ENCODE measurements around the gene CHADL.

Gene CHADL

DNA sequence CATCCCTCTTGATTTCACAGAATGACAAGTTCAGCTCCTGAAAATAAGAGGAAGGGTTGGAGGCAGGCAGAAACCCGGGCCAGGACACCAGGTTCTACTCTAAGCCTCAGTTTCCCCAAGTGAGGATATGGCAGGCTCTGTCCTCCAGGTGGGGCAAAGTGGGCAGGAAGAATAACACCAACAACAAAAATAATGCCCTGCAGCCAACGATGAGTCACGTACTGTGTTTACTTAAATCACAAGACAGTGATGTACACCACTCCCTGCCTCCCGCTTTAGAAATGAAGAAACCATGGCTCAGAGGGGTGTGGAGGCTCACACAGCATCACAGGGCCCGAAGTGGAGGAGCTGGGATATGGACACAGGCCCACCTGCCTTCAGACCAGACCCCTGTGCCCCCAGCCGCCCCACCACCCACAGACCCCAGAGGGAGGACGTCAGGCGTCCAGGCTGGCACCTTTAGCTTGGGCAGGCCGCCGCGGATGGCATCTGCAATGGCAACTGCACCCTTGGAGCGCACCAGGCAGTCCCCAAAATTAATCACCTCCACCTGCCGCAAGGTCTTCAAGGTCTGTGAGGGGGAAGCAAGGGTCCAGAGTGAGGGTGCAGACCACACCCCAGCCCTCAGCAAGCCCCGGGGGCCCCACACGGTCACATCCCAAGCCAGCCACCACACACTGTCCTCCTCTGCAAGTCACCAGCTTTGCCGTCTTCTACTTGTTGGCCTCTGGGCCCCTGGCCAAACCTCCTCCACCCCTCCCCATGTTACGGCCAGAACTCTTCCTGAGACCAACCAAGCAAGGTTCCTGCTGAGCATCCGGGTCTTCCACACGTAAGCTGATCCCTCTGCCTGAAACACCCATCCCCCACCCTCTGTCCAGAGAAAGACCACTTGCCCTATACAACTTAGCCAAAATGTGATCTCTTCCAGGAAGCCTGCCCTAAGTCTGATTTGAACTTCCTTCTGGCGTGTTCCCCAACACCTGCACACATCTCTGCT, 15.8 kb upstream of the CHADL start:
- in situ Hi-C loops (cut with HindIII; ENCODE audit: low sequenced_read_pairs): no loop called here

DNA sequence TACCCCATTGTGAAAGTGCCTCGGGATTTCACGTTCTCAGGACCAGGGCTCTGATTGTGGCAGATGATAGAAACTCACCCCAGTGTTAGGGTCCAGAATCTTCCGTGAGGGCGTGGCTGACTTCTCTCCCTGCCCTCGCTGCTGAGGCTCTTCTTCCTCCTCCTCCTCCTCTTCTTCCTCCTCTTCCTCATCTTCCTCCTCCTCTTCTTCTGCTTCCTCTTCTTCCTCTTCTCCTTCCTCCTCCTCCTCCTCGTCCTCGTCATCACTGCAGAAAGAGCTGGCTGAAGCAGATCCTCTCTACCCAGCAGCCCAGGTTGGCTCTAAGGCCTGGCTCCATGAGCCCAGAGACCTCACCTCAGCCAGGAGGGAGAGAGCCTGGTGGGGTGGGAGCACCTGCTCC, 13.5 kb upstream of the CHADL start:
- in situ Hi-C loops (cut with HindIII; ENCODE audit: low sequenced_read_pairs): no loop called here

DNA sequence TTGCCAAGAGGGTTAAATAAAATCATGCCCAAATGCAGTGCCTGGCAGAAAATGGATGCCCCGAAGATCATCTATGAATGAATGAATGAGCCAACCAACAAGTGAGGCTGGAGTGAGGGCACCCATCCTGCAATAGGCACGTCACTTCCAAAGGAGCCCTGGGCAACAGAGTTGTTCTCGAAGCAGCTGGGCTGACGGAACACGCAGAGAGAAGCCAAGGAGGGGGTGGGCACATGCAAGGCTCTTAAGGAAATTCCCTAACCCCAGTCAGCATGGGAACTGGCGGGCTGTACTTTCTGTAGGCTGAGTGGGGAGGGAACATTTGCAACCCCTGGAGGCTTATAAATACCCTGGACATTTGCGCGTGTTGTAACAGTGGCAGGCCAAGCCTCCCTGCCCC, 11.6 kb upstream of the CHADL start:
- in situ Hi-C loops (cut with HindIII; ENCODE audit: low sequenced_read_pairs): no loop called here

DNA sequence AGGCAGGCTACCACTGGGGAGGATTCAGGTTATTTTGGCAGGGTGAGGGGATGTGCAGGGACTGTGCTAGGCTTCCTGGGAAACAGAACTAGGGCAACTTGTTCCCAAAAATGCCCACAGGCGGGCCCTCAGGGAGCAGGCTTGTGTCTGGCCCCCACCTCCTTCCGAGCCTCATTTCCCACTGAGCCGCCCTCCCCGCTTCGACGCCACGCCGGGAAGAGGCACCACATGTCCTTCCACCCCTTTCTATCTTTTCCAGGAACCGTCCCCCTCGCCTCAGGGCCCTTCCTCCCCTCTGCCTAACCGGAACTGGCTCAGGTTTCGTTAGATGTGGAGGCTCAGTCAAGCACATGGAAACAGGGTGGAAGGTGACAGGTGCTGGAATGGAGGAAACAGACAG, 9.4 kb upstream of the CHADL start:
- in situ Hi-C loops (cut with HindIII; ENCODE audit: low sequenced_read_pairs): no loop called here

DNA sequence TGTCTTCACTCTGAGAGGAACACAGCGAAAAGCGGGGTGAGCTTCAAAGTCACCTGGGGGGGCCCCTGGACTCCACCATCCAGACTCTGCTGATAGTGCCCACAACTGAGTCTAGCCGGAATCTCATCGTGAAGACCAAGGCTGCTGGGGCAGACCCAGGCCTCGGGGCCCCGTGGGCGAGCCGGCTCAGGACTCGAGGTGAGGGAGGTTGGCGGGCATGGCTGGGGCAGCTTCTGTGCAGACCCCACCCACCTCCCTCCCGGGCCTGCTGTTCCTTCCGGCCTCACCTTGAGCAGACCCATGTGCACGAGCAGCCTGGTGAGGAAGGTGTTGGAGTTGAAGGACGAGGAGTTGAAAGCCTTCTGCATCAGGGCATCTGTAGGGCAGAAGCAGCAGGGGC, 8.7 kb upstream of the CHADL start:
- in situ Hi-C loops (cut with HindIII; ENCODE audit: low sequenced_read_pairs): no loop called here

DNA sequence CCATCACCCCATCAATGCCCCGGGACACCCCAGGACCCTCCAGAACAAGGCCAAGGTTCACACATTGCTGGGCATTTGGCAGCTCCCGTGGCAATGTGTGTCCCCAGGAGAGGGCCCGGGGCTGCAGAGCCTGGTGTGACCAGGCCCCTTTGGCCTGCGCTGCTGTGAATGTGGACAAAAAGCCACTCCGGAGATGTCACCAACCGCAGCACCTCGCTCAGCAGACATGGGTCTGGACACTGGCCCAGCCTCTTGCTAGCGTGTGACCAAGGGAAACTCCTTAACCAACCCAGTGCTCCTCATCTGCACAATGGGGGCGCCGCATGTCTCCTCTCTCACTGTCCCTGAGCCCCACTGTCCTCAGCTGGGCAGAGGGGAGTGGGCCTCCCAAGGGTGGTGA, 8.0 kb upstream of the CHADL start:
- in situ Hi-C loops (cut with HindIII; ENCODE audit: low sequenced_read_pairs): no loop called here

DNA sequence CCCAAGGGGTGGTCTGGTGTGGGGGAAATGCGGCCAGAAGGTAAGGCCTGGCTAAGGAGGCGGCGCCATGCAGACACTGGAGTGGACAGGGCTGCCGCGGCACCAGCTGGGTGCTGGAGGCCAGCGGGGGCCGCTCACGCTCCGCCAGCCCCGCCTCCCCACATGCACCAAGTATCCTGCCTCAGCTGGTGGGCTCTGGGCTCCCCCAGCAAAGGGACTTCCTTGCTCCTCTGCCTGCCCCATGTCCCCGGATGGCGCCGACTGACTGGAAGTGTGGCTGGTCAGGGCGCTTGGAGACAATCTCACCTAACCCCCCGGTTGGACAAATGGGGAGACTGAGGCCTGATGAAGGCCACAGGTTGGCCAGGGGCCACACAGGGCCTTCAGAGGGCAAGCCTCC, 7.6 kb upstream of the CHADL start:
- in situ Hi-C loops (cut with HindIII; ENCODE audit: low sequenced_read_pairs): no loop called here

DNA sequence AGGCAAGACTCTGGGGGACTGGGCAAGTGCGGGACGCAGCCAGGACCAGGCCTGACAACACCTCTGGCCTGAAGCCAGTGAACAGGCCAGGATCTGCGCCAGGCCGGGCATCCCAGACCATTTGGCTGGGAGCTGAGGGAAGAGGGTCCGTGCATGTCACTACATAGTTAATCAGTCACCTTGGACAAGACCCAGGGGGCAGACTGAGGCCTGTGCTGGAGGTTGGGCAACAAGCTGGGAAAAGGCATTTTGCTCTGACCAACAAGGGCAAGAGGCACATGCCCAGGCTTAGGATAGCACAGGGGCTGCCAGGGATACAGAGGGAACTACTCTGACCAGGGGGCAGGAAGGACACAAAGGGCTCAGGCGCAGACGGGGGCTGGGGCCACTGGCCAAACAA, 7.0 kb upstream of the CHADL start:
- in situ Hi-C loops (cut with HindIII; ENCODE audit: low sequenced_read_pairs): no loop called here

DNA sequence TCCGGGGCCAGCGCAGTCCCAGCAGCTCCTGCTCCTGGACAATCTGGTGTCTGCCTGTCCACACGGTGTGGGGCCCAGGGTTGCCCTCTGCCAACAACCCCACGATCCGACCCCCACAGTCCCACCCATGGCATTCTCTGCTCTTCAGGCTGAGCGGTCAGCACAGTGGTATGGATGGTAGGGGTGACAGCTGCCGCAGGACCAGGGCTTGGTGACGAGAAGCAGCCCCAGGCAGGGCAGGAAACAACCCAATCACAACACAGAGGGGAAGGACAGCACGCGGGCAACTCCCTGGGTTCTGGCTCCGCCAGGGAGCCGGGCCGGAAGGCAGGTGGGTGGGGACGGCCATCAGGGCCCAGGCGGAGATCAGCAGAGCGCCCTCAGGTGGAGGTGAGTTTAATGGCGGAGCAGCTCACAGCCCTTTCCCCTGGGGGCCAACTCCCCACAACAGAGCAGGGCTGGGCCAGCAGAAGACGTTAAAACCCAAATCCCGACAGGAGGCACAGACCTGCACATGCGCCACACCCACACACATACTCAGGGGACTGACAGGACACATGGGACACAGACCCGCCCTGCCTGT, 5.3 kb upstream of the CHADL start:
- in situ Hi-C loops (cut with HindIII; ENCODE audit: low sequenced_read_pairs): no loop called here

DNA sequence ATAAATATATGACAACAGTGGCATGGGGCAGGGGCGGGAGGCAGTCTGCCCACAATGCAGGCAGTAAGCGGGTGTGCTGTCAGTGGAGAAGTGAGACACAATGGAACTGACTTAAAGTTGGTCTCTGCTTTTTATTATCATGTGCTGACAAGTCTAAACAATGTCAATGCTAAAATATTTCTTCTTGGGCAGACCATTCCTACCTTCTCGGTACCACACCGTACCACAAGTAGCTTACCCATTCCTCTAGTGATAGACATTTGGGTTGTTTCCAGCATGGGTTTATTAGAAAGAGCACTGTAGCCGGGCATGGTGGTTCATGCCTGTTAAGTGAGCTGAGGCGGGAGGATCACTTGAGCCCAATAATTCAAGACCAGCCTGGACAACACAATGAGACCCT, 2.6 kb upstream of the CHADL start:
- in situ Hi-C loops (cut with HindIII; ENCODE audit: low sequenced_read_pairs): no loop called here

DNA sequence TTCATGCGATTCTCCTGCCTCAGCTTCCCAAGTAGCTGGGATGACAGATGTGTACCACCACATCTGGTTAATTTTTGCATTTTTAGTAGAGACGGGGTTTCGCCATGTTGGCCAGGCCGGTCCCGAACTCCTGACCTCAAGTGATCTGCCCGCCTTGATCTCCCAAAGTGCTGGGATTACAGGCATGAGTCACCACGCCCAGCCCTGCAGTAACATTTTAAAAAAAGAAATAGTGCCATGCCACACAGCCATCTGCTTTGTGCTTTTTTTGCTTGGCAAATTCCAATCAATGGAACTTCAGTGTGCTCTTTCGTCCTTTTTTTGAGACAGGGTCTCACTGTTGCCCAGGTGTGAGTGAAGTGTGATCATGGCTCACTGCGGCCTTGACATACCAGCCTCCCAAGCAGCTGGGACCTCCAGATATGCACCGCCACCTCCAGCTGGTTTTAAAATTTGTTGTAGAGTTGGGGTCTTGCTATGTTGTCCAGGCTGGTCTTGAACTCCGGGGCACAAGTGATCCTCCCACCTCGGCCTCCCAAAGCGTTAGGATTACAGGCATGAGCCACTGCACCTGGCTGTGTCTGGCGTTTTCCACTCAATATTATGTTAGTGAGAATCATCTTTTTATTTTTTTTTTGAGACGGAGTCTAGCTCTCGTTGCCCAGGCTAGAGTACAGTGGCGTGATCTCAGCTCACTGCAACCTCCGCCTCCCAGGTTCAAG, 1.8 kb upstream of the CHADL start:
- in situ Hi-C loops (cut with HindIII; ENCODE audit: low sequenced_read_pairs): no loop called here

DNA sequence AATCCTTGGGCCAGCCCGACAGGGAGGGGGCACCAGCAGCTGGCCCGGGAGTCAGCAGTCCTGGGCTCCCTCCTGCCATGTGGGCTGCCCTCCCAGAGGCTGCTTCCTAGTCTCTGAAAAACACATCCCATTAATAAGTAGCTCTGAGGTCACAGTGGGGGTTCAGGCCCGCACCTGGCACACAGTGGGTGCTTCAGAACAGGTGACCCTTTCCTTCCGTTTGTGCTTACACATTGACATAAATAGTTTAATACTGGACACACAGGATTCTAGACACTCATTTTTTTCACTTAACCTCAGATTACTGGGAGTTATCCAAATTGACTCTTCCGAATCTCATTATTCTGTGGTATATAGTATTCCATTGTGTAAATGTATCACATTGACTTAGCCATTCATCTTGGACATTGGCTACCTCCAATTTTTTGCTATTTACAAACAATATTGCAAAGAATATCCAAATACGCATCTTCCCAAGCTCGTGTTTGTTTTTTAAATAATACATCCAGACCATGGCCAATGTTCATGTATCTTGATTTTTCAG, 474 bp upstream of the CHADL start:
- in situ Hi-C loops (cut with HindIII; ENCODE audit: low sequenced_read_pairs): no loop called here

DNA sequence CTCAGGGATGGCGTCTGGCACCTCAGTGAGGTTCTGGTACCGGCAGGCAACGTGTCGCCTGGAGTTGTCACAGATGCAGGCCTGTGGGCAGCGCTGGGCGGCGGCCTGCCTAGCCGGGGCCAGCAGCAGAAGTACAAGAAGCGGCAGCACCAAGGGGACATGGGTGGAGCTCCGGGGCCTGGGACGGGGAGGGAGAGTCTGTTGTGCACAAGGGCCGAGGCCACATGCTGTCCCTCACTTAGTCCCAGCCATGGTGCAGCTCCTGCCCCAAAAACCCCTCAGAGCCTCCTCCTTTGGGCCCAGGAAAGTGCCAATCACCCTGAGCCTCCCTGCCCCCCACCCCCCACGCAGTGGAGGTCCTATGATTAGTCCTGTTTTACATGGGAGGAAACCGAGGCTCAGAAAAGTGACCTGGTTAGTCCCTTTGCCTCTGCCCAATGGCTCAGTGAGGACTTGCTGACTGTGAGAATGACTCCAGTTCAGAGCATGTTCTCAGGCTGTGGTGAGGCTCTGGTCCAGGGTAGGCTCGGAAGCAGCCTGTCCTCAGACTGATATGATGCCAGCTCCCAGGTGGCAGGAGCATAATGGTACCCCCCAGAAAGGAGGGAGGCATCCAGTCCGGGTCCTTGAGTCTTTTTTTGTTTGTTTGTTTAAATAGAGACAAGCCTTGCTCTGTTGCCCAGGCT, 1.1 kb downstream of the CHADL start:
- in situ Hi-C loops (cut with HindIII; ENCODE audit: low sequenced_read_pairs): no loop called here

DNA sequence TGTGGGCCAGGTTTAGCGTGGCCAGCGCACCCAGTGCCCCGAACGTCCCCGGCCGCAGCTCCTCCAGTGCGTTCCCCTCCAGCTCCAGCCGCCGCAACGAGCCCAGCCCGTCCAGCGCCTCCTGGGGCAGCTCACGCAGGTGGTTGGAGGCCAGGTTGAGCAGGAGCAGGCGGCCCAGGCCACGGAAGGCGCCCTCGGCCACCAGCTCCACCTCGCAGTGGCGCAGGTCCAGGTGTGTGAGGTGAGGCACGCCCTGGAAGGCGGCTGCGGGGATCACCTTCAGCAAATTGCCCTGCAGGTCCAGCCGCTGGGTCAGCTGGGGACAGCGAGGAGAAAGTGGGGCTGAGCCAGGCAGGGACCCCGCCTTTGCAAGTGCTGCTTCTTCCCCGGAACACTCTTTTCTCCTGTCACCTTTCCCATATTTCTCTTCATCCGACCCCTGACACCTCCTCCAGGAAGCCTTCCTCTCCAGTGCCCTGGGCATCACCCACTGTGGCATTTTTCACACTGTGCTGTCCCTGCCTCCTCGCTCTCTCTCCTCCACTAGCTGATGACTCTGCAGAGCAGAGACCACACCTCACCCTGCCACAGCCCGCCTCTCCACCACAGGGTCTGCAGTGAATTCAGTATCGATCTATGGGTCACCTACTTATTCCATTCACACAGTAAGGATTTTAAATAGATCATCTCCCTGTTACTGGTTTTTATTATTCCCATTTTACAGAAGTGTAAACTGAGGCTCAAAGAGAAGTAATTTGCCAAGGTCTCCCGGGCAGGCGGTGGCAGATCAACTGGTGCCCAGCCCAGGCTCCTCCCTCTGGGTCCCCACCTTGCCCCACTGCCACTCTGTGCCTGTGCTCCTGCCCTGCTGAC, 1.9 kb downstream of the CHADL start:
- in situ Hi-C loops (cut with HindIII; ENCODE audit: low sequenced_read_pairs): no loop called here

DNA sequence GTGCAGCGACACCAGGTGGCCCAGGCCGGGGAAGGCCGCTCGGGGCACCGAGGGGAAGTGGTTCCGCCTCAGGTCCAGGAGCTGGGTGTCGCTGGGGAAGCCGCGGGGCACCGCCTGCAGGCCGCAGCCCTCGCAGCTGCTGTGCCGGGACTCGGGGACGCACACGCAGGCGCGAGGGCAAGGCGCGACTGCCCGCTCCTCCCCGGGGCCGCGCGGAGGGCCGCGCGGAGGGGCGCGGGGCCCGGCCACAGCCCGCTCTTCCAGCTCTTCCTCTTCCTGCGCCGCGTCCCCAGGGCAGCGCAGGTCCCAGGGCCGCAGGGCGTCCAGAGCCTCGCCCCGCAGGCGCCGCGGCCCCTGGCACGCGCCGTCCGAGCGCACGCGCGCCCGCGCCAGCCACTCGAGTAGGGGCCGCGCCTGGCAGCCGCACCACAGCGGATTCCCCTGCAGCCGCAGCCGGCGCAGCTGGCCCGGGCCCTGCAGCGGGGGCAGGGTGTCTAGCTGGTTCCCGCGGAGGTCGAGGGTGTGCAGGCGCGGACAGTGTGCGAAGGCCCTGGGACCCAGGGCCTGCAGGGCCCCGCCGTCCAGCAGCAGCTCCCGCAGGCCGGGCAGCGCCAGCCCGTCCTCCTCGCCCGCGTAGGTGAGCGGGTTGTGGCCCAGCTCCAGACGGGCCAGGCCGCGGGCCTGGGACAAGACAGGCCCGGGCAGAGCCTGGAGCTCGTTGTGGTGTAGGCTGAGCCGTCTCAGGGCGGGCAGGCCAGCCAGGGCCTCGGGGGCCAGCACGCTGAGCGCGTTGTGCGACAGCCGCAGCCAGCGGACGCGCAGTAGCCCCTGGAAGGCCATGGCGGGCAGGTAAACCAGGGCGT, 2.8 kb downstream of the CHADL start:
- in situ Hi-C loops (cut with HindIII; ENCODE audit: low sequenced_read_pairs): no loop called here

DNA sequence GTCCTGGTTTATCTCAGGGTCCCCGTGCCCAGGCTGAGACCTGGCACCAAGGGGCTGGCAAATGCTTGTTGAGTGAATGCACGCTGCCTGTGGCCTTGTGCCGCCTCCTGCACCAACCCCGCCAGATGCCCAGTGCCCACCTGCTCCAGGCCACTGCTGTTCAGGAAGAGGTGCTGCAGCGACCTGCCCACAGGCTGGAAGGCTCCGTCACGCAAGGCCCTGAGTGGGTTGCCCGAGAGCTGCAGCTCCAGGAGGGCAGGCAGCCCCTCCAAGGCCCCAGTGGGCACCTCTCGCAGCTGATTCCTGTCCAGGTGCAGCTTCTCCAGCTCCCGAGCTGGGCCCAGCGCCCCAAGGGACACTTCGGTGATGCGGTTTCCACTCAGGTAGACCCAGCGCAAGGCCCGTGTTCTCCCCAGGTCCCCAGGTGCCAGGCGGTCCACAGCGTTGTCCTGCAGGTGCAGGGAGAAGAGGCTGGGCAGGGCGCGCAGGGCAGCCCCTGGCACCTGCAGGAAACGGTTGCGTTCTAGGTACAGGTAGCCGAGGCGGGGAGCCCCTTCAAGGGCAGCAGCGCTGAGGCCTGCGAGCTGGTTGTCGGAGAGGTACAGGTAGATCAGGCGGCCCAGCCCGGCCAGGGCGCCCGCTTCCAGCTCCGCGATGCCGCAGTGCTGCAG, 3.6 kb downstream of the CHADL start:
- in situ Hi-C loops (cut with HindIII; ENCODE audit: low sequenced_read_pairs): no loop called here

DNA sequence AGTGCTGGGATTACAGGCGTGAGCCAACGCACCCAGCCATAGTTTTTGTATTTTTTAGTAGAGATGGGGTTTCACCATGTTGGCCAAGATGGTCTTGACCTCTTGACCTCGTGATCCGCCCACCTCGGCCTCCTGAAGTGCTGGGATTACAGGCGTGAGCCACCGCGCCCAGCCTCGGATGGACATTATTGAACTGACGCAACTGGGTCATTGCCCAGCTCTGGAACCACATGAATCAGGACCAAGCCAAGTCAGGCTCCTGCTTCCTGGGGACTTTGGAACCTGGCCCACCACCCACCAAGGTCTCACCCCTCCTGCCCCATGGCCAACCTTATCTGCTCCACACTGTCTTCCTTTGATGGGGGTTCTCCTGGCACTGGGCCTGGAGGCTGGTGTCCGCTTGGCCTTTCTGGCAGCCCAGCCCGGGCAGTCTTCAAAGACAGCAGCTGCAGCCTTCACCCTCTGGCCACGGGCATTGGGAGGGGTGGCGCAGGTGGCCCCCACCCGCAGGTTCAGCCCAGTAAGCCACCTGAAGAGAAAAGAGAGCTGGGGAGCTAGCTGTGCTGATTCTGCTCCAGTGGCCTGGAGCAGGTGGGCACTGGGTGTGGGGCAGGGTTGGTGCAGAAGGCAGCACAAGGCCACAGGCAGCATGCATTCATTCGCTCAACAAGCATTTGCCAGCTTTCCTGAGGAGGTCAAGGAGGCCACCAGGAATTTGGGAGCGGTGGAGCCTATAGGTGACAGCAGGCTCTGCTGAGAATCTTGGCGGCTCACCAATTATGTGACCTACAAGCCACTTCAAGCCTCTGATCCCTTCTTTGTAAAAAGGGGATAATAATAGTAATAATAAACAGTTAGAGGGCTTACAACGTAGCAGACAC, 5.7 kb downstream of the CHADL start:
- in situ Hi-C loops (cut with HindIII; ENCODE audit: low sequenced_read_pairs): no loop called here

DNA sequence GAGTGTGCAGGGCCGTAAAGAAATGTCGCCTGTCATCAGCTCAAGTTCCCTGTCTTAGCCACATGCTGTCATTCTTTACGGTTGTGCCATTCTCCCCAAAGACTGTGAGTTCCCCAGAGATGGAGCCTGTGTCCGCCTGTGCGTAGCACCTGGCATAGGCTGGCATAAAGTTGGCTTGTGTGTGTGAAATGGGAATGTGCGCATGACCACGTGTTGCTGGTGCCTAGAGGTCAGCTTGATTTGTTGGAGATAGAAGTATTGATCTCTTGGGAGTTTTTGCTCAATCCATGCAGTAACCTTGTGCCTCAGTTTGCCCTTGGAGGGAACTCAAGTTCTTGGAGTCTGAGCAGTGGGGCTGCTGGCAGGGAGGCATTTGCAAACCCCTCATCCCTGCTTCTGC, 9.4 kb downstream of the CHADL start:
- in situ Hi-C loops (cut with HindIII; ENCODE audit: low sequenced_read_pairs): no loop called here
